GM21381 (cell line): ENCODE results near the gene CHCHD3.

Experiments used
- ATAC-seq: cut with Tn5 transposase; IDR thresholded peaks from one replicate; pipeline ENCODE4 v1.9.1; 2021; ENCODE audit warnings: mild to moderate bottlenecking, moderate library complexity; ENCODE audit not compliant: unreplicated experiment

The CHCHD3 gene

DNA sequence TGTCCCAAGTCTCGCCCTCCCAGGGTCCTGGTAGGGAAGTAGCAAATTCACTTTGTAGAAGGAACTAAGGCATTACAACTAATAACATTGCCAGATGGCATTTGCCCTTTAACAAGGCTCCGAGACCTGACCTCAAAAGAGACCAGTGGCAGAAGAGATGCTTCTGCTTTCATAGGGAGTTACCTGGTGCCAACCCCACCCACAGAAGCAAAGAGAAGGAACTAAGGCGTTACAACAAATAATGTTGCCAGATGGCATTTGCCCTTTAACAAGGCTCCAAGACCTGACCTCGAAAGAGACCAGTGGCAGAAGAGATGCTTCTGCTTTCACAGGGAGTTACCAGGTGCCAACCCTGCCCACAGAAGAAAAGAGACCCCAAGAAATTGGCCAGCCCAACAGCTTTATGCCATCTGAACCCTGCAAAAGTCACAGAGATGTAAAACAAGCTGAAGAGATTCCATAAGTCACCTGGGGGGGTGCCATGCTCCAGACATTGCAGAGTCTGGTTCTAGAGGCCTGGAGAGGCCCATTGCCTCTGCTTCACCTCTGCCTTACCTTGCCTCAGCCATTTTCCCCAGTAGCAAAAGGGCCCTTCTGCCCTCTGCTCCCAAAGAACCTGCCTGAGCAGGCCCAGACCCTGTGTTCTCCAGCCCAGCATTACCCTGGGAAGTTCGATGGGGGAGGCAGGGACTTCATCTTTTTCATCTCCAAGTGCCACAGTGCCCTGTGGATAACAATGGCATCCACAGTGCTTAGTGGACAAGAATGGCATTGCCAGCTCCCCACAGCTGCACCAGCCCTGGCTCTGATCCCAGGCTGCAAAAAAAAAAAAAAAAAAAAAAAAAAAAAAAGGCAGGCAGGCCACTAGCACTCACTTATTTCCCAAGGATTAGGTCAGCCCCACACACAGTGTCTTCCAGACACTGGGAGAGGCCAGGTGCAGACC is 326.1 kb downstream of the CHCHD3 start:
- no peak for ATAC-seq

DNA sequence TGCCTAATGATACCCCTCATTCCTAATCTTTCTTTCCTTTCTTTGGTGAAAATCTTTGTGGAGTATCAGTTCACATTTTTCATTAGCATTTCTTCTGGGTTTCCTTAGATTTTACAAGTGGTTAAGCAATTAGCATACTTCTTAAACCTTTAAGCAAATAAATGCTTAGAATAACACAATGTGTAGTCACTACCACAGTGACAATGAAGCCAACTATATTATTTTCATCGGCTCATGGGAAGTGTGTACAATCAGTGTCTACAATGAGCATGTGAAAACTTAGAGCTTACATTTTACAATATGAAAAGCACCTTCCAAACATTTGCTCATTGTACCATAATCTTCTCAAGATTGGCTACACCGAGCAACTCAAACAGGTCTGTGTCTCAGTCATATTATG is 329.5 kb downstream of the CHCHD3 start:
- ATAC-seq, result no peak

DNA sequence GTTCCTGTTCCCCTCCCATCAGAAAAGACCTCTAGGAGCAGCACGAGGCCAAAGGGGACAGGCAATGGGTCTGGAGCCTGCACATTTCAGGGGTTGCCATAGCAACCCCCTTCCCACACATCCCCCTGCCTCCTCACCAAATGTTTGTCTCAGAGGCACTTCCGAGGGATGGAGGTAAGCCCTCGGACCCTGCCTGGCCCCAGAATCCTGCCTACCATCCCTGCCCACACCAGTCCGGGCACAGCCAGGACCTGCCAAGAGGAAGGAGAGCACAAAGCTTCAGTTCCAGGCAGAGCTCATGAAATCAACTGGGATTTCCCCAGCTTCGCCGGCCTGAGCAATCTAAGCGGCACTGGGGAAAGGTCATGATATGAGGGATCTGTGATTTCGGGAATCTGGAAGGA is 330.6 kb downstream of the CHCHD3 start:
- ATAC-seq, result no peak

DNA sequence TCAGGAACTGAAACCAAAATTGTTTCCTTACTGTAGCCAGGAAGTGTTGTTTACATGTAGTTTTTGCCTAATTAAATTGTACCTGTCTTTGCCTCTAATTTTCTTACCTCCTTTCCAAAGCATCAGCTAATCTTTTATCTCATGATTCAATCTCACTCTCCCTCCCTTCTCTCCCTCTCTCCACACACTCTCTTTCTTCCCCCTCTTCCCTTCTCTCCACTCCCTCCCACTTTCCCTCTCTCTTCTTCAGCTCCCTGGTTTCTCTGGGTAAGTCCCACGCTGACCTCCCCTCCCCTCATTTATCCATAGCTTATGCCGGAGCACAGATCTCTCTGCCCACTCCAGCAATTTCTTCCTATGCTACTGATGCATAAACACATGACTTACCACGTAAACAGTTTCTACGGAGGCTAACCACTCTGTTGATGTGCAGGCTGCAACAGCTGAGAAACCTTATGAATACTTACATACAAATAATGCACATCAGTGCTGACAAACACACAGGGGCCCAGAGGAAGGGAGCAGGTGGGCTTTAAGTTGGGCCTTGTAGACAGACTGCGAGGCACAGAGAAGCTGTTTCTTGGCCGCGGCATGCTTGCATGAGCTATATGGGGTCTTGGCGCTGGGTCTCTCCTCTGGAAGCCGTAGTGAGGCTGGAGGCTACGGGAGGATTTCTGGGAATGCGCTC is 331.2 kb downstream of the CHCHD3 start:
- no peak for ATAC-seq

GRCh38 chr7:132750096-132750495 is 331.8 kb downstream of the CHCHD3 start:
- ATAC-seq, result no peak

GRCh38 chr7:132745510-132745909 is 336.4 kb downstream of the CHCHD3 start:
- ATAC-seq, result no peak

DNA sequence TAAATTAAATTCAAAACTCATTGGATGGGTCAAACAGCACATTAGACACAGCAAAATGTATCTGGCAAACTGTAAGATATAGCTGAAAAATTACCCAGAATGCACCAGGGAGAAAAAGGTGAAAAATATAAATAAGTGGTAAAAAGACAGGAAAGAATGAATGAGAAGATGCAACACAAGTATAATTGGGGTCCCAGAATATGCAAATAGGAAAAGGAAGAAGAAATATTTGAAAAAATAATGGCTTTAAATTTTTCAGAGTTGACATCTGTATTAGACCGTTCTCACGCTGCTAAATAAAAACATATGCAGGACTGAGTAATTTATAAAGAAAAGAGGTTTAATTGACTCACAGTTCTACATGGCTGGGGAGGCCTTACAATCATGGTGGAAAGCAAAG is 337.9 kb downstream of the CHCHD3 start:
- ATAC-seq, result no peak

- ATAC-seq, result no peak
Measured at GRCh38 chr7:132742189-132742612, 339.7 kb downstream of the CHCHD3 start.

- ATAC-seq, result no peak
Measured at GRCh38 chr7:132740176-132740575, 341.7 kb downstream of the CHCHD3 start.

- ATAC-seq, result no peak
Measured at GRCh38 chr7:132739271-132739955, 342.5 kb downstream of the CHCHD3 start.

DNA sequence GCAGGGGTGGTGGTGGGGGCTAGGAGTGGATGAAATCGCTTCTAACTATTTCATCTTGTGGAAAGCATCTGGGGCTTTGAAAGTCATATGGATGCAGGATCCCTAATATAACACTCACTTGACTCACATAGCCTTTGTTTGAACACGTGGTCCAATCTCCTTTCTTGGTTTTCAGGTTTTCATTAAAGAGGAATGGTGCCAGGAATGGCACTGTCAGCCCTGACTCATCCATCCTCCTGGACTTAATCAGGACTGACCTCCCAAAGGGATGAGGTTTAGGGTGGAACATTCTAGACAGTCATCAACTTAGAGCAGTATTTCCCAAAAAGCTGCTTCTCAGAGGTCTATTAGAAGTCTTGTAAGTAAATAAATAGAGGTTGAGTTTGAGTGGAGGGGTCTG is 343.6 kb downstream of the CHCHD3 start:
- no peak for ATAC-seq

DNA sequence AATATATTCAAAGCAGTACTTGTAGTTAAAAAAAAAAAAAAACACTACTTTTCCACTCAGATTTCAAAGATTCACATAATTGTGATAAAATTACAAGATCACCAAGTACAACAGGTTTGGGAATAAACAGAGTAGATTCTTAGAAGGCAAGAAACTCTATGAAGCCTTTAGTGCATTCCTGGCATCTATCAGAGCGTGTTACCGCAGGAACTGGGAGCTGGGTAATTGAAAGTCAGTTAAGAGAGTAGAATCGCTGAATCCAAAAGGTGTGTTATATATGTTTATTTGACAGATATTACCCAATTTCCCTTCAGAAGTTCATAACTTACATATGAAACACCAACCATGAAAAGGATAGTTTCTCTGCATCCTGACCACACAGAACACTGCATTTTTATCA is 346.4 kb downstream of the CHCHD3 start:
- no peak for ATAC-seq
